HG03558 (cell line): ENCODE measurements around the gene EPHA1.

Experiments used
- ATAC-seq: cut with Tn5 transposase; IDR thresholded peaks from one replicate; pipeline ENCODE4 v1.9.1; 2021; ENCODE audit warnings: moderate number of reproducible peaks; ENCODE audit not compliant: unreplicated experiment; ENCODE audit errors: extremely low read depth

The EPHA1 gene

GRCh38 chr7:143379611-143380259, 28.9 kb downstream of the EPHA1 start:
- peak; percentile 0 for ATAC-seq

GRCh38 chr7:143376396-143376795, 32.3 kb downstream of the EPHA1 start:
- ATAC-seq, result no peak

- ATAC-seq, result no peak
Observed at GRCh38 chr7:143375298-143376034, 33.2 kb downstream of the EPHA1 start.

- no peak for ATAC-seq
Observed at GRCh38 chr7:143374561-143374960, 34.1 kb downstream of the EPHA1 start.

- no peak for ATAC-seq
Observed at GRCh38 chr7:143373255-143373794, 35.3 kb downstream of the EPHA1 start.

GRCh38 chr7:143372070-143372469, 36.6 kb downstream of the EPHA1 start:
- no peak for ATAC-seq

- ATAC-seq, result no peak
Observed at GRCh38 chr7:143369678-143370651, 38.7 kb downstream of the EPHA1 start.

GRCh38 chr7:143368387-143368786, 40.3 kb downstream of the EPHA1 start:
- no peak for ATAC-seq

GRCh38 chr7:143367972-143368371, 40.7 kb downstream of the EPHA1 start:
- no peak for ATAC-seq

- no peak for ATAC-seq
Observed at GRCh38 chr7:143363016-143363937, 45.4 kb downstream of the EPHA1 start.

- ATAC-seq, result no peak
Observed at GRCh38 chr7:143362131-143363015, 46.3 kb downstream of the EPHA1 start, which contains the start of gene FAM131B. Gene FAM131B, minus strand, starts transcription at chr7:143362713. Its CDS starts 110 bp downstream, at chr7:143362603.

GRCh38 chr7:143361552-143362130, 47.0 kb downstream of the EPHA1 start:
- no peak for ATAC-seq

GRCh38 chr7:143360788-143361551, 47.7 kb downstream of the EPHA1 start:
- ATAC-seq, result no peak

GRCh38 chr7:143359771-143360353, 48.8 kb downstream of the EPHA1 start:
- ATAC-seq, result no peak

GRCh38 chr7:143358626-143359025, 50.0 kb downstream of the EPHA1 start:
- ATAC-seq, result no peak

- ATAC-seq, result no peak
Observed at GRCh38 chr7:143356414-143357050, 52.1 kb downstream of the EPHA1 start.
